ENCODE data around the gene TTC28.
"Not testable (repeated sequence)": the region's sequence is repeated elsewhere in the genome, so short reads cannot be mapped to it uniquely, and the experiment has no call there.

TTC28 gene

GRCh38 chr22:28118957-28119631, 560.5 kb downstream of the TTC28 start:
- in situ Hi-C loops (cut with MboI; ENCODE audit: low sequenced_read_pairs): no loop called here

GRCh38 chr22:28116219-28116673, 563.4 kb downstream of the TTC28 start:
- in situ Hi-C loops (cut with MboI; ENCODE audit: low sequenced_read_pairs): no loop called here

DNA sequence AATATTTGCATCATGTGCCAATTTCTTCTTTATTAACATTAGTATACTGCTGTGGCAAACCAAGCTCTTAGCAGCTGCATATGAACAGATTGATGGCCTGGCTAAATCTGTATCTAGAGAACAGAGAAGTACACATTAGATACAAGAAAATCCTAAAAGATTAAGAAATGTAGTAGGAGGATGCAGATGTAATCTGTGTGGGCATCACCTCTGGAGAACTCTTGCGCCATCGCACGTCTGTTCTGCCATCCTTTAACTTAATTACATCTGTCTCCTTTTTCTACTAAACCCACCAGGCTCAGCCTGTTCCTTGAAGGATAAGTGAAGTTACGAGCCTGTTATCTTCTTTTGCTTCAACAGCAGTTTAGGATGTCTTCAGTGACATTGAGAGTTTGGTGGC, 564.2 kb downstream of the TTC28 start:
- in situ Hi-C loops (cut with MboI; ENCODE audit: low sequenced_read_pairs): no loop called here

DNA sequence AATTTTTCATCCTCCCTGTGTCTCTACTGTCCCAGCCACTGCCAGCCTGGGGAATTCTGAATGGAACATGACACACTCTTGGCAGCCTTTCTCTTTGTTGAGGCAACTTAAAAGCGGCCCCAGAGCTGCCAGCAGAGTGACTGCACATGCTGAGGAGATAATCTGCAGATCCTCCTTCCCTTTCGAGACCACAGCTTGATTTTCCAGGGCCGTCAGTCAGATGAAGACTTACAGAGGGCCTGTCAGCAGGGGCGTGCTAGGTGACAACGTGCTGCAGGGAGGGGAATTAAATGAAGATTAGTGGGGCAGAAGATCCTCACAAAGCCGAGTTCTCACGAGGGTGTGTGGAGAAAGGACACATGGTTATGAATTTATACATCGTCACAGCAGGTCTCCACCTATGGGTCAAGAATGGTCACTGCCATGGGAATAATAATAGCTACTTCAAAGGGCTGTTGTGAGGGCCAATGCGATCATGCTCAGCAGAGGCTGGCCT, 567.0 kb downstream of the TTC28 start:
- in situ Hi-C loops (cut with MboI; ENCODE audit: low sequenced_read_pairs): no loop called here

GRCh38 chr22:28112190-28112544, 567.5 kb downstream of the TTC28 start:
- in situ Hi-C loops (cut with MboI; ENCODE audit: low sequenced_read_pairs): no loop called here

DNA sequence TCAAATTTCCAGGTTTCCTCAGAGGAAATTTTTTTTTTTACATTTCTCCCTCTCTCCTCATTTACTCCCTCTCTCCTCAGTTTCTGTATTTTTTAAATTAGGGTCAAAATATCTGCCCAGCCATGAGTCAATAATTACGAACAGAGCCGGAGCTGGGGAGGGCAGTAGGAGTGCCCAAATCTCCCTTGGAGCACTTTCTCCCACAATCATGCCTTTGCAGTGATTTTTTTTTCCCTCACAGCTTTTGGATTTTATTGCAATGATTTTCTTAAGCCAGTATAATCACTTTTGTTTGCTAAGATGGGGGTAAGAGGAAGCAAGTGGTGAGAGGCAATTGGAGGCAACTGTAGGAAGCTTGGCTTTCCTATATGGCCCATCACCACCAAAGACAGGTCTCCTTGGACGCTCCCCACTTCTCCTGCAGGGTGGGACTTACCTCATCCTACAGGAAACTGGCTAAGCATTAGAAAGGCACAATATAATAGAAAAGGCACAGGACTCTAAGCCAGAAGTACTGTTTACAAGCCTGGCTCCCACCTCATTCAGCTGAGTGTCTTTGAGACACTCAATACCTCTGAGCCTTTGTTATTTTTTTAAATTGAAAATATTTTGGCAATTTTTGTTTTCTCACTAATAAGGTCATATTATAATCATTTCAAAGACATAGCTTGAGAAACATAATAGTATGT, 568.0 kb downstream of the TTC28 start:
- in situ Hi-C loops (cut with MboI; ENCODE audit: low sequenced_read_pairs): no loop called here

DNA sequence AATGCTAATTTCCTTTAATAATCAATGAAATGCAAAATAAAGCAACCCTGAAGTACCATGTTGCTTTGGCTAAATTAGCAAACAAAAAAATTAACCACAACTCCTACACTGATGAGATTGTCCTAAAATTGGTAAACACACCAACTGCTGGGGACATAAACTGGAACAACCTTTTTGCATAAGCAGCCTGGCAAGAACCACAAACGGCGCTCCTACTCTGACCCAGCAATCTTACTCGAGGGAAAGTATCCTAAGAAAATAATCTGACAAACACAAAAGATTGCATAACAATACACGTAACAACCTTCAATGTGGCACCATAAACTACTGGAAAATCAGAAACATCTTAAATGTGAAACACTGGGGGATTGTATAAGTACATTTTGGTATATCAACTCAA, 570.8 kb downstream of the TTC28 start:
- in situ Hi-C loops (cut with MboI; ENCODE audit: low sequenced_read_pairs): no loop called here

DNA sequence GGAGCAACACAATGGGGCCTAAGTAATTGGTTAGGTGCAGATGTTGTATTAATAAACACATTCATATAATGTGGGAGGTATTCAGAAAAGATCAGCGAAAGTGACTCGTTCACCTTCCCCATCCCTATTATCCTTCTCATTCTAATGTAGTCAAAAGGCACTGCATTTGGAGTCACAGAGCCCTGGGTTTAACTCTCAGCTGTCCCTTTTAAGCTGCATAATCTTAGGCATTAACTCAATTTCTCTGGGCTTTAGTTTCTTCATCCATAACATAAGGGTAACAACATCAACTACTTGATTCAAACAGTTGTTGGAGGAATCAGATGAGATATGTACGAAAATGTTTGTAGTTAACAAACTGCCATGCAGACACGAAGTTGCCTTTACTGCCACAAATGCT, 573.0 kb downstream of the TTC28 start:
- in situ Hi-C loops (cut with MboI; ENCODE audit: low sequenced_read_pairs): no loop called here

DNA sequence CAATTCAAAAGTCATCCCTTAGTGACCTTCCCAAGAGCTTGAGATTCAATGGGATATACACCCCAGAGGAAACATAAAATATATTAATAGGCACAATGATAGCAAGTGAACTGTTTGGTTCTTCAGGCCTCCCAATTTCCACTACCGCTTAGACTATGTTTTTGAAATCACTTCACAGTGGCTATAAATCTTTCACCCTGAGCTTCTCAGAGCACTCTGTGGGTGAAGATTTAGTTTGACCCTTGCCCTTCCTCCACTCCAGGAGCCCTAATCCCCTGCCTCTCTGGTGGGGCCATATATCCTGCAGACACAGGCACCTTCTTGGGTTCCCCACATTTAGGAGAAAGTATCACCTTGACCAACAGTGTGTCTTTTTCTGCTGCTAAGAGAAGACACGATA, 573.7 kb downstream of the TTC28 start:
- in situ Hi-C loops (cut with MboI; ENCODE audit: low sequenced_read_pairs): no loop called here

GRCh38 chr22:28105413-28105812, 574.2 kb downstream of the TTC28 start:
- in situ Hi-C loops (cut with MboI; ENCODE audit: low sequenced_read_pairs): no loop called here

DNA sequence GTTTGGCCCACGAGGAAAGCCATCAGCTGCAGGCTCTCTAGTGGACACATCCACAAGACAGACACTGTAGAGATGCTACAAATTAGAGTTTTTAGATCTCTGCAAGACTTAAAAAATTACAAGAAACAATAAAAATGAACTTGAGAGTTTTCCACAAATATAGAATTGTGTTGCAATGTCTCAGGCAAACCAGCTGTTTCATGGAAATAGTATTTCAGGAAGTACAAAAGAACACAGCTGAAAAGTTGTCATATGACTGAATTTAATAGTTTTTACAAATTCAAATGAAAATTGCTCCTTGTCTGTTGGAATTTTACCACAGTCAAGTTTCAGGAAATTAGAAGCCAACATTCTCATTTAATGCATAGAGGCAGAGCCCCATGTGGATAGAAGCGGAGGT, 576.0 kb downstream of the TTC28 start:
- in situ Hi-C loops (cut with MboI; ENCODE audit: low sequenced_read_pairs): no loop called here

- in situ Hi-C loops (cut with MboI; ENCODE audit: low sequenced_read_pairs): no loop called here
Observed at GRCh38 chr22:28102151-28102812, 577.4 kb downstream of the TTC28 start.

DNA sequence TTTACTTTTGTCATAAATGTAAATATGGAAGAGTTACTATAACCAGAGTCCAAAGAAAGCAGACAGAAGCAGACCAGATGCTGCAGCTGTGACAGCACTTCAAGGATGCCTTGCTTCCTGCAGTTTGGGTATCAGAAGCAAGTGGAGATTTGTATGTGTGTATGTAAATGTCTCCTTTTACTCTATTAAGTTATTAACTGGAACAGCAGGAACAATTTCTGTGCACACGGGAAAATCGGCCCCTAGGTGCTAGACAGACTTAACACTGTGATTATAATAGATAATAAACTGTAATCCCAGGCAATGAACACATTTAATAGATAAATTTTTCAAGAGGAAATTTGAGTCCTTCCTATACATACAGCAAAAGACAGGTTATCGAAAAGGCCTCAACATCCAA, 582.0 kb downstream of the TTC28 start:
- in situ Hi-C loops (cut with MboI; ENCODE audit: low sequenced_read_pairs): no loop called here

- in situ Hi-C loops (cut with MboI; ENCODE audit: low sequenced_read_pairs): no loop called here
Observed at GRCh38 chr22:28096161-28096560, 583.5 kb downstream of the TTC28 start.

- in situ Hi-C loops (cut with MboI; ENCODE audit: low sequenced_read_pairs): no loop called here
Observed at GRCh38 chr22:28095316-28096095, 584.1 kb downstream of the TTC28 start.

- in situ Hi-C loops (cut with MboI; ENCODE audit: low sequenced_read_pairs): no loop called here
Observed at GRCh38 chr22:28094771-28095170, 584.9 kb downstream of the TTC28 start.

- in situ Hi-C loops (cut with MboI; ENCODE audit: low sequenced_read_pairs): no loop called here
Observed at GRCh38 chr22:28093711-28094110, 585.9 kb downstream of the TTC28 start.

DNA sequence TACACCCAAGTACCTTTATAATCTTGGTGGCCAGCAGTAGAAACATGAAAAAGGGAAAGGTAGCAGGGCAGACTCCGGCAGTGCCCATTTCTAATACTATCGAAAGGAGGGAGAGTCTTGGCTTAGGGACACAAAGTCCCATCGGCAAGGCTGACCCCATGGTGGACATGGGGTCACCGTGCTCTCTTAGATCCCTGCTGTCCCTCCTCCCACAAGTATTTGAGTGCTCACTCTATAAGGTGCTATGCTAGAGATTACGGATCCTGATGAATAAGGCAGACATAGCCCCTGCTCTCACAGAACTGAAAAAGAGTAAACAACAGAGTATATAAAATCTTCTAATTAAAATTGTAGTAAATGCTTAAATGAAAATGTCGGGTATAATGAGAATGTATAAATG, 588.2 kb downstream of the TTC28 start:
- in situ Hi-C loops (cut with MboI; ENCODE audit: low sequenced_read_pairs): no loop called here

DNA sequence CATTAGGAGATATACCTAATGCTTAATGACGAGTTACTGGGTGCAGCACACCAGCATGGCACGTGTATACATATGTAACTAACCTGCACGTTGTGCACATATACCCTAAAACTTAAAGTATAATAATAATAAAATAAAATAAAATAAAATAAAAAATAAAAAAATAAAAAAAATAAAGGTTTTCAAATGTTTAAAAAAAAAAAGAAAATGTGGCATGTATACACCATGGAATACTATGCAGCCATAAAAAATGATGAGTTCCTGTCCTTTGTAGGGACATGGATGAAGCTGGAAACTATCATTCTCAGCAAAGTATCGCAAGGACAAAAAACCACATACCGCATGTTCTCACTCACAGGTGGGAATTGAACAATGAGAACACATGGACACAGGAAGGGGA, 590.1 kb downstream of the TTC28 start:
- in situ Hi-C loops (cut with MboI; ENCODE audit: low sequenced_read_pairs): not testable (repeated sequence)

DNA sequence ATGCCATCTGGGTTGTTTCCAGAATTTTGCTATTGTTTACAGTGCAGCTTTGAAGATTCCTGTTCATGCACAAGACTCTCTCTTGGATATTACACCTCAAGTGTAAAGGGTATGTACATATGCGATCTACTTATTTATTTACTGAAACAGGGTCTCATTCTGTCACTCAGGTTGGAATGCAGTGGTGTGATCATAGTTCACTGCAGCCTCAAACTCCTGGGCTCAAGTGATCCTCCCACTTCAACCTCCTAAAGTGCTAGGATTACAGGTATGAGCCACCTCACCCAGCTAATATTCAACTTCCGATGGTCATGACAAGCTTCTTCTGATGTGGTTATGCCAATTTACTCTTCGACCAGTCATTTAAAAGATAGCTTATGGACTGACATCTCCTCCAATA, 602.5 kb downstream of the TTC28 start:
- in situ Hi-C loops (cut with MboI; ENCODE audit: low sequenced_read_pairs): no loop called here

GRCh38 chr22:28075358-28075981, 604.2 kb downstream of the TTC28 start:
- in situ Hi-C loops (cut with MboI; ENCODE audit: low sequenced_read_pairs): no loop called here

Measured in HL-60/S4 treated with retinoic acid at 250 ng/mL for 4 days and 3 days (cell line).